ENCODE results near the gene RNU1-1. TPM values are rescaled to one million over a fixed set of nuclear protein-coding genes. Genes with fewer than 3 reads are reported as not detected.
"Not testable (repeated sequence)": the region's sequence is repeated elsewhere in the genome, so short reads cannot be mapped to it uniquely, and the experiment has no call there.

Gene RNU1-1
- total RNA-seq, 1 experiment from 2014 or later: 1,197 TPM

DNA sequence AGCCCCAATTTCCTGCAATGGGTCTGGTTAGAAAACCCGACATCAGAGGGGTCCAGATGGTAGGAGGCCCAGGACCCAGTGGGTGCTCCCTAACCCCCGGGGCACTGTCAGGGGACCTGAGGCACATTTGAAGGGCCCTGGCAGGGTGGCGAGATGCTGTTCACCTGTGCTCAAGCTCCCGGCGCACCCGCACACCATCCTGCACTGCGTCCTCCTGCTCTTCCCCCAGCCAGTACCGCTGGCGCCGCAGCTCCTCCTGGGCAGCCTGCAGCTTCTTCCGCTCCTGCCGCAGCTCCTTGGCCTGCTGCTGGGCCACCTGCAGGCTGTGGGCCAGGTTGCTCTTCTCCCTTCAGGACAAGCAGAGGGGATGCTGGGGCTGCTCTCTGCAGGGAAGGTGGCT lies 36.0 kb downstream of the RNU1-1 start:
- TF ChIP-seq TP53 (CRISPR knock-in tag; IDR thresholded peaks at IDR 0.05) (no peak), SP1 (CRISPR knock-in tag; conservative IDR thresholded peaks at IDR 0.05) (no peak), ZNF423 (CRISPR knock-in tag; IDR thresholded peaks at IDR 0.05) (no peak), KAT7 (CRISPR knock-in tag; IDR thresholded peaks at IDR 0.05; ENCODE audit: borderline replicate concordance) (no peak), ZNF138 (CRISPR knock-in tag; conservative IDR thresholded peaks at IDR 0.05) (no peak), CREM (CRISPR knock-in tag; IDR thresholded peaks at IDR 0.05) (no peak), ELF4 (CRISPR knock-in tag; IDR thresholded peaks at IDR 0.05; ENCODE audit: low read depth) (no peak), ATF1 (CRISPR knock-in tag; IDR thresholded peaks at IDR 0.05) (no peak), CREB1 (CRISPR knock-in tag; IDR thresholded peaks at IDR 0.05) (no peak), ZNF317 (CRISPR knock-in tag; IDR thresholded peaks at IDR 0.05; ENCODE audit: borderline replicate concordance, low read depth) (no peak)
- TF ChIP-seq, protein P1, sequence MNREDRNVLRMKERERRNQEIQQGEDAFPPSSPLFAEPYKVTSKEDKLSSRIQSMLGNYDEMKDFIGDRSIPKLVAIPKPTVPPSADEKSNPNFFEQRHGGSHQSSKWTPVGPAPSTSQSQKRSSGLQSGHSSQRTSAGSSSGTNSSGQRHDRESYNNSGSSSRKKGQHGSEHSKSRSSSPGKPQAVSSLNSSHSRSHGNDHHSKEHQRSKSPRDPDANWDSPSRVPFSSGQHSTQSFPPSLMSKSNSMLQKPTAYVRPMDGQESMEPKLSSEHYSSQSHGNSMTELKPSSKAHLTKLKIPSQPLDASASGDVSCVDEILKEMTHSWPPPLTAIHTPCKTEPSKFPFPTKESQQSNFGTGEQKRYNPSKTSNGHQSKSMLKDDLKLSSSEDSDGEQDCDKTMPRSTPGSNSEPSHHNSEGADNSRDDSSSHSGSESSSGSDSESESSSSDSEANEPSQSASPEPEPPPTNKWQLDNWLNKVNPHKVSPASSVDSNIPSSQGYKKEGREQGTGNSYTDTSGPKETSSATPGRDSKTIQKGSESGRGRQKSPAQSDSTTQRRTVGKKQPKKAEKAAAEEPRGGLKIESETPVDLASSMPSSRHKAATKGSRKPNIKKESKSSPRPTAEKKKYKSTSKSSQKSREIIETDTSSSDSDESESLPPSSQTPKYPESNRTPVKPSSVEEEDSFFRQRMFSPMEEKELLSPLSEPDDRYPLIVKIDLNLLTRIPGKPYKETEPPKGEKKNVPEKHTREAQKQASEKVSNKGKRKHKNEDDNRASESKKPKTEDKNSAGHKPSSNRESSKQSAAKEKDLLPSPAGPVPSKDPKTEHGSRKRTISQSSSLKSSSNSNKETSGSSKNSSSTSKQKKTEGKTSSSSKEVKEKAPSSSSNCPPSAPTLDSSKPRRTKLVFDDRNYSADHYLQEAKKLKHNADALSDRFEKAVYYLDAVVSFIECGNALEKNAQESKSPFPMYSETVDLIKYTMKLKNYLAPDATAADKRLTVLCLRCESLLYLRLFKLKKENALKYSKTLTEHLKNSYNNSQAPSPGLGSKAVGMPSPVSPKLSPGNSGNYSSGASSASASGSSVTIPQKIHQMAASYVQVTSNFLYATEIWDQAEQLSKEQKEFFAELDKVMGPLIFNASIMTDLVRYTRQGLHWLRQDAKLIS (CRISPR knock-in tag; IDR thresholded peaks at IDR 0.05; ENCODE audit: borderline replicate concordance): no peak
- TF ChIP-seq, protein P2, sequence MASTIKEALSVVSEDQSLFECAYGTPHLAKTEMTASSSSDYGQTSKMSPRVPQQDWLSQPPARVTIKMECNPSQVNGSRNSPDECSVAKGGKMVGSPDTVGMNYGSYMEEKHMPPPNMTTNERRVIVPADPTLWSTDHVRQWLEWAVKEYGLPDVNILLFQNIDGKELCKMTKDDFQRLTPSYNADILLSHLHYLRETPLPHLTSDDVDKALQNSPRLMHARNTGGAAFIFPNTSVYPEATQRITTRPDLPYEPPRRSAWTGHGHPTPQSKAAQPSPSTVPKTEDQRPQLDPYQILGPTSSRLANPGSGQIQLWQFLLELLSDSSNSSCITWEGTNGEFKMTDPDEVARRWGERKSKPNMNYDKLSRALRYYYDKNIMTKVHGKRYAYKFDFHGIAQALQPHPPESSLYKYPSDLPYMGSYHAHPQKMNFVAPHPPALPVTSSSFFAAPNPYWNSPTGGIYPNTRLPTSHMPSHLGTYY (CRISPR knock-in tag; IDR thresholded peaks at IDR 0.05): no peak
- TF ChIP-seq, protein P3, sequence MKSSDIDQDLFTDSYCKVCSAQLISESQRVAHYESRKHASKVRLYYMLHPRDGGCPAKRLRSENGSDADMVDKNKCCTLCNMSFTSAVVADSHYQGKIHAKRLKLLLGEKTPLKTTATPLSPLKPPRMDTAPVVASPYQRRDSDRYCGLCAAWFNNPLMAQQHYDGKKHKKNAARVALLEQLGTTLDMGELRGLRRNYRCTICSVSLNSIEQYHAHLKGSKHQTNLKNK (CRISPR knock-in tag; IDR thresholded peaks at IDR 0.05): no peak
- TF ChIP-seq, protein P4, sequence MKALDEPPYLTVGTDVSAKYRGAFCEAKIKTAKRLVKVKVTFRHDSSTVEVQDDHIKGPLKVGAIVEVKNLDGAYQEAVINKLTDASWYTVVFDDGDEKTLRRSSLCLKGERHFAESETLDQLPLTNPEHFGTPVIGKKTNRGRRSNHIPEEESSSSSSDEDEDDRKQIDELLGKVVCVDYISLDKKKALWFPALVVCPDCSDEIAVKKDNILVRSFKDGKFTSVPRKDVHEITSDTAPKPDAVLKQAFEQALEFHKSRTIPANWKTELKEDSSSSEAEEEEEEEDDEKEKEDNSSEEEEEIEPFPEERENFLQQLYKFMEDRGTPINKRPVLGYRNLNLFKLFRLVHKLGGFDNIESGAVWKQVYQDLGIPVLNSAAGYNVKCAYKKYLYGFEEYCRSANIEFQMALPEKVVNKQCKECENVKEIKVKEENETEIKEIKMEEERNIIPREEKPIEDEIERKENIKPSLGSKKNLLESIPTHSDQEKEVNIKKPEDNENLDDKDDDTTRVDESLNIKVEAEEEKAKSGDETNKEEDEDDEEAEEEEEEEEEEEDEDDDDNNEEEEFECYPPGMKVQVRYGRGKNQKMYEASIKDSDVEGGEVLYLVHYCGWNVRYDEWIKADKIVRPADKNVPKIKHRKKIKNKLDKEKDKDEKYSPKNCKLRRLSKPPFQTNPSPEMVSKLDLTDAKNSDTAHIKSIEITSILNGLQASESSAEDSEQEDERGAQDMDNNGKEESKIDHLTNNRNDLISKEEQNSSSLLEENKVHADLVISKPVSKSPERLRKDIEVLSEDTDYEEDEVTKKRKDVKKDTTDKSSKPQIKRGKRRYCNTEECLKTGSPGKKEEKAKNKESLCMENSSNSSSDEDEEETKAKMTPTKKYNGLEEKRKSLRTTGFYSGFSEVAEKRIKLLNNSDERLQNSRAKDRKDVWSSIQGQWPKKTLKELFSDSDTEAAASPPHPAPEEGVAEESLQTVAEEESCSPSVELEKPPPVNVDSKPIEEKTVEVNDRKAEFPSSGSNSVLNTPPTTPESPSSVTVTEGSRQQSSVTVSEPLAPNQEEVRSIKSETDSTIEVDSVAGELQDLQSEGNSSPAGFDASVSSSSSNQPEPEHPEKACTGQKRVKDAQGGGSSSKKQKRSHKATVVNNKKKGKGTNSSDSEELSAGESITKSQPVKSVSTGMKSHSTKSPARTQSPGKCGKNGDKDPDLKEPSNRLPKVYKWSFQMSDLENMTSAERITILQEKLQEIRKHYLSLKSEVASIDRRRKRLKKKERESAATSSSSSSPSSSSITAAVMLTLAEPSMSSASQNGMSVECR (CRISPR knock-in tag; IDR thresholded peaks at IDR 0.05; ENCODE audit: borderline replicate concordance): no peak
- Mint-ChIP-seq H3K4me3 (no peak overlapping the region), H3K27ac (no peak overlapping the region), H3K9me3 (no peaks in the 10 kb centered on the region), H3K36me3 (peaks cover 34% of the 10 kb centered on the region), H3K27me3 (ENCODE audit: low read depth) (no peaks in the 10 kb centered on the region), H3K4me1 (no peaks in the 10 kb centered on the region)
- DNase-seq (ENCODE audit: low spot score) (no peak), ATAC-seq (no peak)
- ChIA-PET POLR2A (interaction anchor here (0.6 kb wide), 1 partner anchor 131 kb away, joined by 4 read pairs; no protein-coding TSS in a partner anchor), CTCF (no interaction called here)

DNA sequence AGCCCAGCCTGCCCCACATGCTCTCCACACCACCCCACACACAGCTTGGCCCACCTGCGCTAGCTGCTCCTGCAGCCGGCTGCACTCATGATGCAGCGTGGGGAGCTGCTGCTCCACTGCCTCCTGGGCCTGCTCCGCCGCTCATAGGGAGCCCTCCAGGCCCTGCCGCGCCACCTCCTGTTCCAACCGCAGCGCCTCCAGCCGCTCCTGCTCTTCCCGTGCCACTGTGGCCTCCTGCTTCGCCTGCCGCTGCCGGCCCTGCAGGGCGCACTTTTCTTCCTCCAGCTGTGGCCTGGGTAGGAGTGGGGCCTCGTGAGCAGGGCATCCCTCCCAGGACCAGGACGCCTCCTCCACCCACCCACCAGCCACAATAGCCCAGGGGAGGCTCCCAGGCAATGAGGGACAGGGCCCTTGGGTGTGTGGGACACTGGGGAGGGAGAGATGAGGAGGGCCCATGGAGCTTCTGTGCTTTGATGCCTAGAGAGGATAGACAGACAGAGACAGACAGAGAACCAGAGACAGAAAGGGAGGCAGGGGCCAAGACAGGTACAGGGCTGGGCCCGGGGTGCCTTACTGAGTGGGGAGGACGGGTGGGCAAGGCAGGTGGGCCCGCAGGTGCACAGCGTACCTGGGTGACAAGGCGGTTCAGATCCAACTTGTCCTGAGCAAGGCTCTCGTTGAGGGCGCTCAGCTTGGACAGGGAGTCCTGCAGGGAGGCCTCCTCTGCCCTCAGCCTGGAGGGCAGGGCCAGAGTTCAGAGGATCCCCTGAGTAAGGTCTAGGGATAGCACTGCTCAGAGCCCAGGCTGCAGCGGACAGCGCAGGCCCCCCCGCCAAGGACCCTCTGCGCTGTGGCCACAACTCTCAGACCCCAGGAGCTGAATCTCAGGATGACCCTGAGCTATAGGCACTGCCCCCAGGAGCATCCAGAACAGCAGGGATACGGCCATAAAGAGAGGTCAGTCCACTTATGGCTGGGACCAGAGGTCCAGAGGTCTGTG lies 38.0 kb downstream of the RNU1-1 start:
- H3K4me1 Mint-ChIP-seq; H3K27me3 Mint-ChIP-seq (ENCODE audit: low read depth); H3K4me3 Mint-ChIP-seq; H3K9me3 Mint-ChIP-seq; H3K27ac Mint-ChIP-seq; POLR2A ChIA-PET; ATAC-seq; DNase-seq (ENCODE audit: low spot score): not testable (repeated sequence)
- H3K36me3 Mint-ChIP-seq: peaks cover 26% of the 10 kb centered on the region
- CTCF ChIA-PET: interaction anchor here (1.4 to 1.8 kb wide), 2 partner anchors 145 kb away, joined by 3 to 14 read pairs; no protein-coding TSS in a partner anchor

All from WTC11 (cell line).